ENCODE measurements around the gene SKIL. TPM values are rescaled to one million over a fixed set of nuclear protein-coding genes. Genes with fewer than 3 reads are reported as not detected.

SKIL gene
- total RNA-seq, 4 donors from 2014 or later, result 31.1 to 49.4 (median 33.3) TPM

DNA sequence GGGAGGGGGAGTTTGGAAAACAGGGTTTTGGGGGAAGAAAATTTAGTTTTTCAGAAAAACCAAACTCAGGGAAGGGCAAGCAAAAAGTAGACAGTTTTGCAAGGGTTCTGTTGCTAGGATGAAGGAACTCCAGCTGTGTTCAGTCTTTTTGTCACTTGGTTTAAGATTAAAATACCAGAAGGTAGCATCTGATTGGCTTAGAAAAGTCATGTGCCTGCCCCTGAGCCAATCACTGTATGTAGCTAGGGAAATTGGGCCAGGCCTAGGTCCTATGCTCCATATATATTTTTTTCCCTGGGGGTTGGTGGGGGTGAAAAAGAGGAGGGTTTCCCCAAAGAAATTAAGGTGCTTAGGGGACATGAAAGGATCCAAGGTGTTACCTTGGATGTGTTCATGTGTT, 85.4 kb downstream of the SKIL start:
- TF ChIP-seq, protein P1, sequence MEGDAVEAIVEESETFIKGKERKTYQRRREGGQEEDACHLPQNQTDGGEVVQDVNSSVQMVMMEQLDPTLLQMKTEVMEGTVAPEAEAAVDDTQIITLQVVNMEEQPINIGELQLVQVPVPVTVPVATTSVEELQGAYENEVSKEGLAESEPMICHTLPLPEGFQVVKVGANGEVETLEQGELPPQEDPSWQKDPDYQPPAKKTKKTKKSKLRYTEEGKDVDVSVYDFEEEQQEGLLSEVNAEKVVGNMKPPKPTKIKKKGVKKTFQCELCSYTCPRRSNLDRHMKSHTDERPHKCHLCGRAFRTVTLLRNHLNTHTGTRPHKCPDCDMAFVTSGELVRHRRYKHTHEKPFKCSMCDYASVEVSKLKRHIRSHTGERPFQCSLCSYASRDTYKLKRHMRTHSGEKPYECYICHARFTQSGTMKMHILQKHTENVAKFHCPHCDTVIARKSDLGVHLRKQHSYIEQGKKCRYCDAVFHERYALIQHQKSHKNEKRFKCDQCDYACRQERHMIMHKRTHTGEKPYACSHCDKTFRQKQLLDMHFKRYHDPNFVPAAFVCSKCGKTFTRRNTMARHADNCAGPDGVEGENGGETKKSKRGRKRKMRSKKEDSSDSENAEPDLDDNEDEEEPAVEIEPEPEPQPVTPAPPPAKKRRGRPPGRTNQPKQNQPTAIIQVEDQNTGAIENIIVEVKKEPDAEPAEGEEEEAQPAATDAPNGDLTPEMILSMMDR (IDR thresholded peaks at IDR 0.05; ENCODE audit: low read depth), result no peak

DNA sequence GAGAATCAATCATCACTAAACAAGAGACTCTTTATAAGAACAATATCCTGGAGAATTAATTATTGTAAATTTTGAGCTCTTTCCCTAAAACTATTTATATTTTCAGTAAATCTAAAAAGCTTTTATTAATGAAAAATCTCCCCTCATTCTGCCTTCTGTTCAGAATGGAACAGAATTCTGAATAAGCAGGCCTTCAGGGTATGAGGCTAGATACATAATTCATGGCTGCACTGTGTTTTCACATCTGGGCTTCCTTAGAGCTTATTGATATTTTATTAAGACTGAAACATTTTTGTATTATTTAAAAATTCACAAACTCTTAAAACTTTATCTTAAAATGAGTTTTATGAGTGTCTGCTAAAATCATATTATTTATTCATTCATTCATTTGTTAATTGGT, 85.9 kb downstream of the SKIL start:
- TF ChIP-seq, protein P1 (IDR thresholded peaks at IDR 0.05; ENCODE audit: low read depth), result no peak

Other genes with a start within 250 kb of the SKIL start
- 10 to 100 TPM; 57.1 to 89.7 (median 62.1) TPM for gene PHC3, start 176.0 kb upstream of the SKIL start, total RNA-seq
- gene PRKCI, start 135.3 kb upstream of the SKIL start, total RNA-seq, result 10 to 100 TPM; 20.2 to 40.5 (median 22.4) TPM
- gene CLDN11, start 61.2 kb downstream of the SKIL start, total RNA-seq, result 10 to 100 TPM in 1 of 4 donors, 1 to 10 TPM in 3; 4.4 to 18.1 (median 6.7) TPM
- gene SLC7A14, start 228.4 kb downstream of the SKIL start, total RNA-seq, result not detected

Measured in subcutaneous adipose tissue (tissue), 4 donors.